Panc1 (cell line): ENCODE measurements around the gene MS4A1.

ENCODE experiments used
- POLR2AphosphoS5 ChIP-seq: IDR thresholded peaks from 2 replicates; pipeline ENCODE4 v1.6.1; 2012; ENCODE audit warnings: mild to moderate bottlenecking, low read depth, low read length, moderate library complexity
- SIN3A ChIP-seq: IDR thresholded peaks from 2 replicates; pipeline ENCODE4 v1.6.1; 2012; ENCODE audit warnings: low read depth, mild to moderate bottlenecking, low read length, moderate library complexity, borderline replicate concordance; ENCODE audit not compliant: insufficient read depth
- TF ChIP-seq, protein P1 (sequence below): fragments of 450-650 bp; IDR thresholded peaks from 2 replicates; pipeline ENCODE4 v1.5.1; 2017; ENCODE audit warnings: mild to moderate bottlenecking
- TF ChIP-seq, protein P2 (sequence below), 2 experiments: IDR thresholded peaks; 2 replicates each; pipeline ENCODE4 v1.6.1; 2011 to 2012; ENCODE audit warnings: low read depth in 2 of 2, control low read depth in 1 of 2, low read length in 1 of 2, mild to moderate bottlenecking in 1 of 2, moderate library complexity in 1 of 2; ENCODE audit not compliant: insufficient read depth in 1 of 2

DNA sequence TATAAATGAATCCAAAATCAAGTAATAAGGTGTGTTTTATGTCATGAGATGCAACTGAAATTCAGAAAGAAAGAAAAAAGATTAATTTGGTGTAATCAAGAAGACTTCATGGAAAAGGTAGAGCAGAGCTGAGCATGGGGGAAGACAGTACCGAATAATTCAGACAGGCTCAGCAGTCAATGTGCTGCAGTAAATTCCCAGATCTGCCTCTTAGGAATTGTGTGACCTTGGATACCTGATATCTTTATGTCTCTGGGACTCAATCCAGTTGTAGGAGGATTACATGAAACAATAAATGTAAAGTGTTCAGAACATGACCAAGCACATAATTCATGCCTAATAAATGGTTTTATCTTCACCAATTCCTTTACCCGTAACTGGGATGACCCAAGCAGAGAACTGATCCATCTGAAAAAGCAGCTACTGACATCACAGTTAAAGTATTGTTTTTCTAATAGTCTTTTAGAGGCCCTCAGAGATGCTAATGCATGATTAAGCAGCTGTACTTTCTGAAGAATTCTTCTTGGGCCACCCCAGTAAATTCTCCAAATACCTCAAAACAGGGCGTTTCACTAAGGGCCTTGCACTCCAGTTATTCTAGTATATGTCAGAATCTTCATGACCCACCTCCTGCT, 44.7 kb downstream of the MS4A1 start:
- TF ChIP-seq, protein P1, sequence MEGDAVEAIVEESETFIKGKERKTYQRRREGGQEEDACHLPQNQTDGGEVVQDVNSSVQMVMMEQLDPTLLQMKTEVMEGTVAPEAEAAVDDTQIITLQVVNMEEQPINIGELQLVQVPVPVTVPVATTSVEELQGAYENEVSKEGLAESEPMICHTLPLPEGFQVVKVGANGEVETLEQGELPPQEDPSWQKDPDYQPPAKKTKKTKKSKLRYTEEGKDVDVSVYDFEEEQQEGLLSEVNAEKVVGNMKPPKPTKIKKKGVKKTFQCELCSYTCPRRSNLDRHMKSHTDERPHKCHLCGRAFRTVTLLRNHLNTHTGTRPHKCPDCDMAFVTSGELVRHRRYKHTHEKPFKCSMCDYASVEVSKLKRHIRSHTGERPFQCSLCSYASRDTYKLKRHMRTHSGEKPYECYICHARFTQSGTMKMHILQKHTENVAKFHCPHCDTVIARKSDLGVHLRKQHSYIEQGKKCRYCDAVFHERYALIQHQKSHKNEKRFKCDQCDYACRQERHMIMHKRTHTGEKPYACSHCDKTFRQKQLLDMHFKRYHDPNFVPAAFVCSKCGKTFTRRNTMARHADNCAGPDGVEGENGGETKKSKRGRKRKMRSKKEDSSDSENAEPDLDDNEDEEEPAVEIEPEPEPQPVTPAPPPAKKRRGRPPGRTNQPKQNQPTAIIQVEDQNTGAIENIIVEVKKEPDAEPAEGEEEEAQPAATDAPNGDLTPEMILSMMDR = no peak
- TF ChIP-seq POLR2AphosphoS5 (no peak), SIN3A (no peak)
- TF ChIP-seq, protein P2, sequence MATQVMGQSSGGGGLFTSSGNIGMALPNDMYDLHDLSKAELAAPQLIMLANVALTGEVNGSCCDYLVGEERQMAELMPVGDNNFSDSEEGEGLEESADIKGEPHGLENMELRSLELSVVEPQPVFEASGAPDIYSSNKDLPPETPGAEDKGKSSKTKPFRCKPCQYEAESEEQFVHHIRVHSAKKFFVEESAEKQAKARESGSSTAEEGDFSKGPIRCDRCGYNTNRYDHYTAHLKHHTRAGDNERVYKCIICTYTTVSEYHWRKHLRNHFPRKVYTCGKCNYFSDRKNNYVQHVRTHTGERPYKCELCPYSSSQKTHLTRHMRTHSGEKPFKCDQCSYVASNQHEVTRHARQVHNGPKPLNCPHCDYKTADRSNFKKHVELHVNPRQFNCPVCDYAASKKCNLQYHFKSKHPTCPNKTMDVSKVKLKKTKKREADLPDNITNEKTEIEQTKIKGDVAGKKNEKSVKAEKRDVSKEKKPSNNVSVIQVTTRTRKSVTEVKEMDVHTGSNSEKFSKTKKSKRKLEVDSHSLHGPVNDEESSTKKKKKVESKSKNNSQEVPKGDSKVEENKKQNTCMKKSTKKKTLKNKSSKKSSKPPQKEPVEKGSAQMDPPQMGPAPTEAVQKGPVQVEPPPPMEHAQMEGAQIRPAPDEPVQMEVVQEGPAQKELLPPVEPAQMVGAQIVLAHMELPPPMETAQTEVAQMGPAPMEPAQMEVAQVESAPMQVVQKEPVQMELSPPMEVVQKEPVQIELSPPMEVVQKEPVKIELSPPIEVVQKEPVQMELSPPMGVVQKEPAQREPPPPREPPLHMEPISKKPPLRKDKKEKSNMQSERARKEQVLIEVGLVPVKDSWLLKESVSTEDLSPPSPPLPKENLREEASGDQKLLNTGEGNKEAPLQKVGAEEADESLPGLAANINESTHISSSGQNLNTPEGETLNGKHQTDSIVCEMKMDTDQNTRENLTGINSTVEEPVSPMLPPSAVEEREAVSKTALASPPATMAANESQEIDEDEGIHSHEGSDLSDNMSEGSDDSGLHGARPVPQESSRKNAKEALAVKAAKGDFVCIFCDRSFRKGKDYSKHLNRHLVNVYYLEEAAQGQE (IDR thresholded peaks at IDR 0.05; ENCODE audit: insufficient read depth in 1 of 2, low read depth in 2 of 2, low read length in 1 of 2) = no peak
